Measurements from ENCODE around the gene TET2.
"Not testable (repeated sequence)": the region's sequence is repeated elsewhere in the genome, so short reads cannot be mapped to it uniquely, and the experiment has no call there.

The TET2 gene

GRCh38 chr4:105288121-105288520 is 141.4 kb downstream of the TET2 start:
- no peak for DNase-seq (ENCODE audit: low read depth, low spot score)

- DNase-seq (ENCODE audit: low read depth, low spot score): no peak
Observed at GRCh38 chr4:105291925-105292324, 145.2 kb downstream of the TET2 start.

GRCh38 chr4:105293360-105293759 is 146.7 kb downstream of the TET2 start:
- DNase-seq (ENCODE audit: low read depth, low spot score): no peak

GRCh38 chr4:105296672-105297071 is 150.0 kb downstream of the TET2 start:
- DNase-seq (ENCODE audit: low read depth, low spot score): no peak

DNA sequence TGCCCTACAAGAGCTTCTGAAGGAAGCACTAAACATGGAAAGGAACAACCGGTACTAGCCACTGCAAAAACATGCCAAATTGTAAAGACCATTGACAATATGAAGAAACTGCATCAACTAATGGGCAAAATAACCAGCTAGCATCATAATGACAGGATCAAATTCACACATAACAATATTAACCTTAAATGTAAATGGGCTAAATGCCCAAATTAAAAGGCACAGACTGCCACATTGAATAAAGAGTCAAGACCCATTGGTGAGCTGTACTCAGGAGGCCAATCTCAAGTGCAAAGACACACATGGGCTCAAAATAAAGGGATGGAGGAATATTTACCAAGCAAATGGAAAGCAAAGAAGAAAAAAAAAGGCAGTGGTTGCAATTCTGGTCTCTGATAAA is 152.4 kb downstream of the TET2 start:
- DNase-seq (ENCODE audit: low read depth, low spot score): not testable (repeated sequence)

DNA sequence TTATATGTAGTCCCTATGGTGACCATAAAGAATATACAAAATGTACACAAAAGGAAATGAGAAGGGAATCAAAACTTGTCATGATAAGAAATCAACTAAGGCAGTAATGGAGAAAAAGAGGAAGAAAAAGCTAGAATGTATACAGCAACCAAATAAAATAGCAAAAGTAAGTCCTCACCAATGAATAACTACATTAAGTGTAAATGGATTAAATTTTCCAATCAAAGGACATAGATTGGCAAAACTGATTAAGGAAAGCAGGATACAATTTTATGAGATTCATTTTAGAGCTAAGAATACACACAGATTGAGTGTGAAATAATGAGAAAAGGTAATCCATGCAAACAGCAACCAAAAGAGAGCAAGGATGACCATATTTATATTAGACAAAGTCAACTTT is 157.4 kb downstream of the TET2 start:
- no peak for DNase-seq (ENCODE audit: low read depth, low spot score)

- DNase-seq (ENCODE audit: low read depth, low spot score): no peak
Observed at GRCh38 chr4:105305019-105305836, 158.6 kb downstream of the TET2 start.

- DNase-seq (ENCODE audit: low read depth, low spot score): no peak
Observed at GRCh38 chr4:105306158-105306781, 159.6 kb downstream of the TET2 start.

DNA sequence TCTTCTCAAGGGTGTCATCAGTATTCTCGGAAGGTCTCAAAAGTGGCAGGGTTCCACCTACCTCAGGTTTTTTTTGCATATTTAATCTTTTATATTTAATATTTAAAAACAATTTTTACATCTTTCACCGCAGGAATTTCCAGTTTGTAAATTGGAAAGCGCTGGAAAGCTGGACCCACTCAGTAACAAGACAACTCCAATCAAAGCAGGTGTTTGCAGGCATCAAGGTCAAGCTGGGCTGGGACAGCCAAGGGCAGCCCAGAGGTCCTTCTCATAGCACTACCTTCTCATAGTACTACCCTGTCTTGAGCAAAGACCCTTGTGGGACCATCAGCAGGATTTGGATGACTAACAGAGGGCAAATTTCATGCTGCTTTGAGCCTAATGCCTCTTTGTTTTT is 160.1 kb downstream of the TET2 start:
- DNase-seq (ENCODE audit: low read depth, low spot score): no peak

DNA sequence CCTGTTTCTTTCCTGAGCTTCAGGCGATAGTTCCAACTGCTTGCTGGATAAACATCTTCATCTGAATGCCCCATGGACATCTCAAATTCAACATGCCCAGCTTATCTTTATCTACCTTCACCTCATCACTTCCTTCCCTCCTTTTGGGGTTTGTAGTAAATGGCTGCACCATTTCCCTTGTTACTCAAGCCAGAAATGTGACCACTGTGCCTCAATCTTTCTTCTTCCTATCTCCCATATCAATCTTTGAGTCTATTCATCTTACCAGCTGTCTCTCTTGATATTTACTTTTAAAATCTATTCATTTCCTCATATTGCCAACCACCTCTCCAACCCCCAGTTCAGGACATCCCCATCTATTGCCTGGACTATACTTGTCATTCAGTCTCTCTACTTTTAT is 171.8 kb downstream of the TET2 start:
- no peak for DNase-seq (ENCODE audit: low read depth, low spot score)

- DNase-seq (ENCODE audit: low read depth, low spot score): no peak
Observed at GRCh38 chr4:105327222-105327621, 180.5 kb downstream of the TET2 start.

DNA sequence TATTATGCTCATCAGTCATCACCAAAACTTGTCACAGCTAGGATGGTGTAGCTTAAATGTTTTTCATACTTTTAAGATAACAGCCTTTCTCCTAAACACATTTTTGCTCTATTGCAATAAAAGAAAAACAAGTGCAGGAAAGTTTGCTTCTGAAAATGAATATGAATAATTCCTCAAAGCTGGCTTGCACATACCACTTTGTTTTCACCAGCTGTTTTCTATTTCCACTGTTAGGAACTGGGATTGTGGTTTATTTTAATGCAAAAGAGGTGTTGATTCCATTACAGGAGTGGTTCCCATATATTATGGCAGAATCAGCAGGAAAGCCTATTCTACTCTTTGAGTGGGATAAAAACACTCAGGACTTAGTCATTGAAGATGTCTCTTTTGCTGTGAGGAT is 181.3 kb downstream of the TET2 start:
- no peak for DNase-seq (ENCODE audit: low read depth, low spot score)

GRCh38 chr4:105329081-105329480 is 182.4 kb downstream of the TET2 start:
- DNase-seq (ENCODE audit: low read depth, low spot score): no peak
